HUES6 (cell line): ENCODE data around the gene ZCCHC17.
A peak's percentile ranks its signal among the peaks of the same experiment; 100 is the strongest.
"Not testable (repeated sequence)": the region's sequence is repeated elsewhere in the genome, so short reads cannot be mapped to it uniquely, and the experiment has no call there.

Experiments used
- H3K27ac ChIP-seq: 2 replicates; pipeline ENCODE4 v1.7.0; 2013; ENCODE audit warnings: low read depth, mild to moderate bottlenecking, low read length, inconsistent platforms
- H3K27me3 ChIP-seq: 2 replicates; pipeline ENCODE4 v1.6.1; 2013; ENCODE audit warnings: low read length; ENCODE audit not compliant: control insufficient read depth, insufficient read depth
- H3K36me3 ChIP-seq: 2 replicates; pipeline ENCODE4 v1.6.1; 2013; ENCODE audit warnings: low read length; ENCODE audit not compliant: control insufficient read depth, insufficient read depth
- H3K4me1 ChIP-seq: 2 replicates; pipeline ENCODE4 v1.6.1; 2013; ENCODE audit warnings: low read length; ENCODE audit not compliant: control insufficient read depth, insufficient read depth
- H3K4me3 ChIP-seq: 2 replicates; pipeline ENCODE4 v1.5.1; 2013; ENCODE audit warnings: low read depth, low read length
- H3K9ac ChIP-seq: one replicate; pipeline ENCODE4 v1.6.1; 2013; ENCODE audit warnings: mild to moderate bottlenecking, low read length
- H3K9me3 ChIP-seq: 2 replicates; pipeline ENCODE4 v1.6.1; 2013; ENCODE audit warnings: low read depth, low read length; ENCODE audit not compliant: control insufficient read depth, insufficient read depth

ZCCHC17 gene

GRCh38 chr1:31272369-31272768 is 24.5 kb upstream of the ZCCHC17 start:
- no peak overlapping the region for H3K27ac ChIP-seq
- no peaks in the 10 kb centered on the region for H3K9me3 ChIP-seq
- no peaks in the 10 kb centered on the region for H3K27me3 ChIP-seq
- no peaks in the 10 kb centered on the region for H3K4me1 ChIP-seq
- peaks cover 90% of the 10 kb centered on the region for H3K36me3 ChIP-seq
- no peak overlapping the region for H3K4me3 ChIP-seq
- H3K9ac ChIP-seq = no peak overlapping the region

- Histone ChIP-seq H3K27ac (no peak overlapping the region), H3K9me3 (no peaks in the 10 kb centered on the region), H3K4me1 (no peaks in the 10 kb centered on the region), H3K27me3 (no peaks in the 10 kb centered on the region), H3K36me3 (peaks cover 90% of the 10 kb centered on the region), H3K9ac (no peak overlapping the region), H3K4me3 (no peak overlapping the region)
Observed at GRCh38 chr1:31273619-31274018, 23.2 kb upstream of the ZCCHC17 start.

- H3K36me3 ChIP-seq = peaks cover 89% of the 10 kb centered on the region
- not testable (repeated sequence) for H3K9me3 ChIP-seq, H3K27me3 ChIP-seq, H3K4me3 ChIP-seq, H3K27ac ChIP-seq, H3K4me1 ChIP-seq, H3K9ac ChIP-seq
Observed at GRCh38 chr1:31282426-31282825, 14.4 kb upstream of the ZCCHC17 start.

- not testable (repeated sequence) for H3K4me3 ChIP-seq, H3K9me3 ChIP-seq, H3K9ac ChIP-seq, H3K27me3 ChIP-seq, H3K4me1 ChIP-seq, H3K27ac ChIP-seq
- peaks cover 94% of the 10 kb centered on the region for H3K36me3 ChIP-seq
Observed at GRCh38 chr1:31287791-31288190, 9.0 kb upstream of the ZCCHC17 start.

- Histone ChIP-seq H3K9ac (no peak overlapping the region), H3K4me1 (no peaks in the 10 kb centered on the region), H3K27me3 (no peaks in the 10 kb centered on the region), H3K36me3 (peaks cover 92% of the 10 kb centered on the region), H3K4me3 (no peak overlapping the region), H3K27ac (no peak overlapping the region), H3K9me3 (no peaks in the 10 kb centered on the region)
Observed at GRCh38 chr1:31289021-31289420, 7.8 kb upstream of the ZCCHC17 start.

GRCh38 chr1:31295874-31296485 is 852 bp upstream of the ZCCHC17 start:
- Histone ChIP-seq H3K4me1 (peaks cover 5% of the 10 kb centered on the region; the same call in 1 of the 2 replicates), H3K9me3 (no peaks in the 10 kb centered on the region), H3K27ac (peak overlapping the region; percentile 91), H3K27me3 (no peaks in the 10 kb centered on the region), H3K36me3 (peaks cover 35% of the 10 kb centered on the region), H3K4me3 (peak overlapping the region; percentile 96), H3K9ac (peak overlapping the region; percentile 96)

GRCh38 chr1:31297277-31298247 is 730 bp downstream of the ZCCHC17 start:
- Histone ChIP-seq H3K27ac (peak overlapping the region; percentile 63), H3K27me3 (no peaks in the 10 kb centered on the region), H3K36me3 (peaks cover 20% of the 10 kb centered on the region), H3K9me3 (no peaks in the 10 kb centered on the region), H3K4me3 (peak overlapping the region; percentile 96), H3K4me1 (peaks cover 5% of the 10 kb centered on the region; the same call in 1 of the 2 replicates), H3K9ac (peak overlapping the region; percentile 90)

- no peaks in the 10 kb centered on the region for H3K9me3 ChIP-seq
- no peak overlapping the region for H3K27ac ChIP-seq
- no peak overlapping the region for H3K4me3 ChIP-seq
- no peak overlapping the region for H3K9ac ChIP-seq
- no peaks in the 10 kb centered on the region for H3K27me3 ChIP-seq
- H3K4me1 ChIP-seq = peaks cover 5% of the 10 kb centered on the region; the same call in 1 of the 2 replicates
- peaks cover 9% of the 10 kb centered on the region for H3K36me3 ChIP-seq
Observed at GRCh38 chr1:31299365-31299764, 2.5 kb downstream of the ZCCHC17 start.

GRCh38 chr1:31300193-31300592 is 3.4 kb downstream of the ZCCHC17 start:
- H3K9ac ChIP-seq = no peak overlapping the region
- no peaks in the 10 kb centered on the region for H3K9me3 ChIP-seq
- peaks cover 4% of the 10 kb centered on the region; the same call in 1 of the 2 replicates for H3K36me3 ChIP-seq

GRCh38 chr1:31302709-31303441 is 6.0 kb downstream of the ZCCHC17 start:
- H3K9me3 ChIP-seq = no peaks in the 10 kb centered on the region
- H3K27ac ChIP-seq = no peak overlapping the region
- peaks cover 4% of the 10 kb centered on the region; the same call in 1 of the 2 replicates for H3K36me3 ChIP-seq

More at GRCh38 chr1:31300193-31300592, 3.4 kb downstream of the ZCCHC17 start:
- Histone ChIP-seq H3K4me3 (no peak overlapping the region), H3K27me3 (no peaks in the 10 kb centered on the region), H3K27ac (no peak overlapping the region), H3K4me1 (peaks cover 5% of the 10 kb centered on the region; the same call in 1 of the 2 replicates)

More at GRCh38 chr1:31302709-31303441, 6.0 kb downstream of the ZCCHC17 start:
- Histone ChIP-seq H3K4me1 (peaks cover 3% of the 10 kb centered on the region; the same call in 1 of the 2 replicates), H3K27me3 (no peaks in the 10 kb centered on the region), H3K4me3 (no peak overlapping the region), H3K9ac (no peak overlapping the region)
